Psoas muscle (tissue), 8 donors: ENCODE data around the gene SPEG. TPM values are rescaled to one million over a fixed set of nuclear protein-coding genes. Genes with fewer than 3 reads are reported as not detected.

Source experiments
- ATAC-seq, 4 donors: fragments of 200-7000 bp; cut with Tn5 transposase; one replicate each; pipeline ENCODE4 v1.9.1; 2020; ENCODE audit warnings: moderate library complexity in 3 of 4, mild to moderate bottlenecking in 2 of 4
- DNase-seq, 2 donors: peaks; one replicate each; pipeline ENCODE4 v3.0.0-alpha.2; 2020
- H3K27ac ChIP-seq: fragments of 200-600 bp; one replicate; pipeline ENCODE4 v1.8.0; 2022
- H3K27me3 ChIP-seq, 3 donors: fragments of 200-600 bp in 1 of 3; one replicate each; pipeline versions ENCODE4 v1.6.1 to v1.8.0; 2013 to 2022; ENCODE audit warnings: low read length in 2 of 3, mild to moderate bottlenecking in 2 of 3, moderate library complexity in 1 of 3; ENCODE audit not compliant: insufficient read depth in 3 of 3
- H3K36me3 ChIP-seq, 2 donors: fragments of 200-600 bp in 1 of 2; one replicate each; pipeline versions ENCODE4 v1.6.1 to v1.8.0; 2013 to 2022; ENCODE audit warnings: low read depth in 1 of 2, mild to moderate bottlenecking in 1 of 2, moderate library complexity in 1 of 2; ENCODE audit not compliant: insufficient read depth in 1 of 2
- H3K4me1 ChIP-seq: fragments of 200-600 bp; one replicate; pipeline ENCODE4 v1.8.0; 2022
- H3K4me3 ChIP-seq: fragments of 200-600 bp; one replicate; pipeline ENCODE4 v1.8.0; 2022; ENCODE audit warnings: mild to moderate bottlenecking
- H3K9me3 ChIP-seq: fragments of 200-600 bp; one replicate; pipeline ENCODE4 v1.8.0; 2022
- WGBS, 3 donors: extraction: QIAGEN DNeasy Blood & Tissue Kit; methylation state at CpG; one replicate each; pipeline versions ENCODE4 v1.1.6 to v1.1.7; 2013; 5-methylcytosine and 5-hydroxymethylcytosine counted together
- intact Hi-C, 2 donors: fragments of 100-400 bp; cut with DNase I; formaldehyde crosslinking; loops; one replicate each; pipeline versions ENCODE4 v1.11.0 to v1.14.2; 2022
- polyA plus RNA-seq, 3 donors: library from polyadenylated mRNA; stranded (reverse); fragments of 200-250 nt; gene quantifications; one replicate each; pipeline ENCODE4 v1.2.3, GENCODE V29; 2013
- total RNA-seq, 4 donors: library from RNA; stranded (reverse); fragmentation: NEBNext Ultra II Directional in 2 of 4; extraction: Animal tissue kit (Norgen Biotek cat#: 25700) in 2 of 4; gene quantifications; one replicate each; pipeline versions ENCODE4 v1.2.1 to v1.2.4, GENCODE V29; 2021 to 2023
- TF ChIP-seq, protein P1 (sequence below): fragments of 200-600 bp; IDR thresholded peaks from one replicate; pipeline ENCODE4 v1.8.0; 2022; ENCODE audit warnings: antibody characterized with exemption
- donor health status: healthy with polysubstance abuse.
- donor health status: DM: no; HTN: no; CAD: no; lungs with moderate emphysema.
- donor health status: Bipolar disorder and iron deficiency.
- donor health status: healthy.
- donor health status: DM: yes; HTN: yes; CAD: no.
- donor health status: DM: no; HTN: no; CAD: no.
- donor health status: DM: no; HTN: no; CAD: no.
- donor health status: DM: yes; HTN: yes; CAD: no.

The SPEG gene
- total and polyA plus RNA-seq, 7 donors: 34.8 to 419 (median 239) TPM

- Histone ChIP-seq H3K27me3 (no peaks in the 10 kb centered on the region), H3K27ac (peak overlapping the region; percentile 58), H3K9me3 (no peaks in the 10 kb centered on the region), H3K36me3 (peaks cover 0 to 29% of the 10 kb centered on the region in 2 donors), H3K4me1 (peaks cover 39% of the 10 kb centered on the region), H3K4me3 (no peak overlapping the region)
- 53 to 72% (median 64%) methylated on average over 11 to 12 of the region's 12 CpGs for WGBS, 3 donors
- TF ChIP-seq, protein P1, sequence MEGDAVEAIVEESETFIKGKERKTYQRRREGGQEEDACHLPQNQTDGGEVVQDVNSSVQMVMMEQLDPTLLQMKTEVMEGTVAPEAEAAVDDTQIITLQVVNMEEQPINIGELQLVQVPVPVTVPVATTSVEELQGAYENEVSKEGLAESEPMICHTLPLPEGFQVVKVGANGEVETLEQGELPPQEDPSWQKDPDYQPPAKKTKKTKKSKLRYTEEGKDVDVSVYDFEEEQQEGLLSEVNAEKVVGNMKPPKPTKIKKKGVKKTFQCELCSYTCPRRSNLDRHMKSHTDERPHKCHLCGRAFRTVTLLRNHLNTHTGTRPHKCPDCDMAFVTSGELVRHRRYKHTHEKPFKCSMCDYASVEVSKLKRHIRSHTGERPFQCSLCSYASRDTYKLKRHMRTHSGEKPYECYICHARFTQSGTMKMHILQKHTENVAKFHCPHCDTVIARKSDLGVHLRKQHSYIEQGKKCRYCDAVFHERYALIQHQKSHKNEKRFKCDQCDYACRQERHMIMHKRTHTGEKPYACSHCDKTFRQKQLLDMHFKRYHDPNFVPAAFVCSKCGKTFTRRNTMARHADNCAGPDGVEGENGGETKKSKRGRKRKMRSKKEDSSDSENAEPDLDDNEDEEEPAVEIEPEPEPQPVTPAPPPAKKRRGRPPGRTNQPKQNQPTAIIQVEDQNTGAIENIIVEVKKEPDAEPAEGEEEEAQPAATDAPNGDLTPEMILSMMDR: no peak
- ATAC-seq (no peak), DNase-seq (peak; percentile 13 to 26)
- intact Hi-C loops: no loop called here
Measured at GRCh38 chr2:219443016-219443696, 8.5 kb downstream of the SPEG start.

DNA sequence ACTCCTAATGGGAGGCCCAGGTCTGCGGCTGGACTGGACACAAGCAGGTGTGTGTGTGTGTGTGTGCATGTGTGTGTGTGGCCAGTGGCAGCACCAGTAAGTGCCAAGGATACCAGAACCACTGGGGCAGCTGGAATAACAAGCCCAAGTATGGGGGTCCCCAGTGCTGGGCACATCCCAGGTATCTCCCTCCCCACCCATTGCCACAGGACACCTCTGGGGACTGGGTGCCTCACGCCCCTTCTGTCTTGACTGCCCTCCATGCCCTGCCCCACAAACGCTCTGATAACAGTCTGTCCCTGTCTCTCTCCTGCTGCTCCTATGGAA lies 9.0 kb downstream of the SPEG start:
- H3K4me1 ChIP-seq: peaks cover 34% of the 10 kb centered on the region
- no peaks in the 10 kb centered on the region for H3K27me3 ChIP-seq

DNA sequence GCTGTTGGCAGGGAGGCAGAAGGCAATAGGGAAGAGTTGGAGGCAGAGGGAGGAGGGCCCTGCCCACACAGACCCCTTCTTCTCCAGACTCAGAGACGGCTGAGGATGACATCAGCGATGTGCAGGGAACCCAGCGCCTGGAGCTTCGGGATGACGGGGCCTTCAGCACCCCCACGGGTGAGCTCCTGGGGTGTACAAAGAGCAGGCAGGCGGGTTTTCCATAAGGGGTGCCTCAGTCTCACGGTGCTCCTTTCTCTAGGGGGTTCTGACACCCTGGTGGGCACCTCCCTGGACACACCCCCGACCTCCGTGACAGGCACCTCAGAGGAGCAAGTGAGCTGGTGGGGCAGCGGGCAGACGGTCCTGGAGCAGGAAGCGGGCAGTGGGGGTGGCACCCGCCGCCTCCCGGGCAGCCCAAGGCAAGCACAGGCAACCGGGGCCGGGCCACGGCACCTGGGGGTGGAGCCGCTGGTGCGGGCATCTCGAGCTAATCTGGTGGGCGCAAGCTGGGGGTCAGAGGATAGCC lies 10.0 kb downstream of the SPEG start:
- no peak for ATAC-seq

More for the DNA sequence above, 9.0 kb downstream of the SPEG start:
- peaks cover 0 to 34% of the 10 kb centered on the region in 2 donors for H3K36me3 ChIP-seq
- intact Hi-C loops: no loop called here
- DNase-seq: peak; percentile 9 to 50
- H3K9me3 ChIP-seq: no peaks in the 10 kb centered on the region
- WGBS, 3 donors: 61 to 81% (median 70%) methylated on average over 3 of the region's 3 CpGs
- TF ChIP-seq, protein P1: no peak
- peak overlapping the region; percentile 58 for H3K27ac ChIP-seq
- ATAC-seq: no peak
- no peak overlapping the region for H3K4me3 ChIP-seq

GRCh38 chr2:219445220-219445640 lies 10.6 kb downstream of the SPEG start:
- TF ChIP-seq, protein P1: no peak
- DNase-seq: peak in 1 of 2 donors; percentile 5
- Histone ChIP-seq H3K4me3 (no peak overlapping the region), H3K4me1 (peaks cover 31% of the 10 kb centered on the region), H3K36me3 (peaks cover 0 to 49% of the 10 kb centered on the region in 2 donors), H3K27ac (peak overlapping the region; percentile 41), H3K27me3 (no peaks in the 10 kb centered on the region), H3K9me3 (no peaks in the 10 kb centered on the region)
- WGBS, 3 donors: 28 to 43% (median 36%) methylated on average over 5 of the region's 5 CpGs
- no peak for ATAC-seq
- intact Hi-C loops: no loop called here

More for the DNA sequence above, 10.0 kb downstream of the SPEG start:
- no peaks in the 10 kb centered on the region for H3K27me3 ChIP-seq
- H3K4me3 ChIP-seq: no peak overlapping the region
- H3K36me3 ChIP-seq: peaks cover 0 to 43% of the 10 kb centered on the region in 2 donors
- intact Hi-C loops: no loop called here
- H3K9me3 ChIP-seq: no peaks in the 10 kb centered on the region
- 67 to 82% (median 71%) methylated on average over 18 to 23 of the region's 23 CpGs for WGBS, 3 donors
- TF ChIP-seq, protein P1: no peak
- DNase-seq: peak; percentile 12 to 48
- H3K27ac ChIP-seq: peak overlapping the region; percentile 58
- H3K4me1 ChIP-seq: peaks cover 30% of the 10 kb centered on the region
